Nephron (organoid): ENCODE data around the gene ADAT2.

Experiments used
- H3K27ac Mint-ChIP-seq, 3 experiments: 2 replicates each; pipeline ENCODE4 v1.8.0; 2020; ENCODE audit warnings: mixed read lengths in 3 of 3, mild to moderate bottlenecking in 2 of 3, moderate library complexity in 1 of 3
- H3K27me3 Mint-ChIP-seq: 2 replicates; pipeline ENCODE4 v1.8.0; 2021; ENCODE audit warnings: low read depth, mild to moderate bottlenecking, moderate library complexity, mixed read lengths
- H3K36me3 Mint-ChIP-seq: 2 replicates; pipeline ENCODE4 v1.8.0; 2020; ENCODE audit warnings: low read depth, mixed read lengths
- H3K4me1 Mint-ChIP-seq: 2 replicates; pipeline ENCODE4 v1.8.0; 2020; ENCODE audit warnings: mixed read lengths
- H3K4me3 Mint-ChIP-seq, 3 experiments: 2 replicates each; pipeline ENCODE4 v1.8.0; 2020; ENCODE audit warnings: mild to moderate bottlenecking in 3 of 3, mixed read lengths in 3 of 3, moderate library complexity in 2 of 3
- H3K9me3 Mint-ChIP-seq: 2 replicates; pipeline ENCODE4 v1.8.0; 2020; ENCODE audit warnings: mixed read lengths
- CTCF ChIP-seq, 3 experiments: fragments of 200-600 bp; sonication (generic); IDR thresholded peaks; one replicate each; pipeline ENCODE4 v1.5.0; 2021; ENCODE audit warnings: antibody characterized with exemption in 3 of 3; ENCODE audit not compliant: unreplicated experiment in 3 of 3

The ADAT2 gene

GRCh38 chr6:143450453-143451371 is at the start of gene ADAT2, which contains the start of gene PEX3:
Gene ADAT2 (minus strand): TSS chr6:143450695. CDS start chr6:143450658, 37 bp downstream.
Gene PEX3 (plus strand): TSS chr6:143450805. CDS start chr6:143451043, 238 bp downstream.
- Mint-ChIP-seq H3K27ac (peak within 1 kb of the TSS; percentile 92 to 97 (median 95)), H3K4me3 (peak within 1 kb of the TSS; percentile 98 to 100 (median 99)), H3K4me1 (peaks cover 23% of the 10 kb centered on the region), H3K36me3 (no peaks in the 10 kb centered on the region), H3K27me3 (no peaks in the 10 kb centered on the region), H3K9me3 (no peaks in the 10 kb centered on the region)
- no peak for TF ChIP-seq CTCF (IDR thresholded peaks at IDR 0.05; ENCODE audit: unreplicated experiment in 3 of 3)

GRCh38 chr6:143498428-143498827 is 47.9 kb upstream of the ADAT2 start:
- H3K27ac Mint-ChIP-seq: no peak overlapping the region
- no peak overlapping the region for H3K4me3 Mint-ChIP-seq
- peaks cover 63% of the 10 kb centered on the region for H3K36me3 Mint-ChIP-seq
- H3K27me3 Mint-ChIP-seq: no peaks in the 10 kb centered on the region
- H3K4me1 Mint-ChIP-seq: no peaks in the 10 kb centered on the region
- H3K9me3 Mint-ChIP-seq: no peaks in the 10 kb centered on the region
- TF ChIP-seq CTCF (IDR thresholded peaks at IDR 0.05; ENCODE audit: unreplicated experiment in 3 of 3): no peak

GRCh38 chr6:143496974-143497373 is 46.5 kb upstream of the ADAT2 start:
- Mint-ChIP-seq H3K27ac (no peak overlapping the region), H3K4me3 (no peak overlapping the region), H3K27me3 (no peaks in the 10 kb centered on the region), H3K36me3 (peaks cover 61% of the 10 kb centered on the region), H3K9me3 (no peaks in the 10 kb centered on the region), H3K4me1 (no peaks in the 10 kb centered on the region)
- no peak for TF ChIP-seq CTCF (IDR thresholded peaks at IDR 0.05; ENCODE audit: unreplicated experiment in 3 of 3)

GRCh38 chr6:143490775-143491174 is 40.3 kb upstream of the ADAT2 start:
- no peaks in the 10 kb centered on the region for H3K9me3 Mint-ChIP-seq
- no peak overlapping the region for H3K27ac Mint-ChIP-seq
- TF ChIP-seq CTCF (IDR thresholded peaks at IDR 0.05; ENCODE audit: unreplicated experiment in 3 of 3): no peak
- H3K27me3 Mint-ChIP-seq: no peaks in the 10 kb centered on the region
- H3K4me1 Mint-ChIP-seq: no peaks in the 10 kb centered on the region
- peaks cover 18% of the 10 kb centered on the region for H3K36me3 Mint-ChIP-seq
- no peak overlapping the region for H3K4me3 Mint-ChIP-seq

- Mint-ChIP-seq H3K4me1 (no peaks in the 10 kb centered on the region), H3K36me3 (peaks cover 12% of the 10 kb centered on the region), H3K27ac (no peak overlapping the region), H3K9me3 (no peaks in the 10 kb centered on the region), H3K27me3 (no peaks in the 10 kb centered on the region), H3K4me3 (no peak overlapping the region)
- no peak for TF ChIP-seq CTCF (IDR thresholded peaks at IDR 0.05; ENCODE audit: unreplicated experiment in 3 of 3)
Measured at GRCh38 chr6:143490244-143490643, 39.7 kb upstream of the ADAT2 start.
